Neural cell (in vitro differentiated cells): ENCODE measurements around the gene KRTAP1-5. TPM values are rescaled to one million over a fixed set of nuclear protein-coding genes. Genes with fewer than 3 reads are reported as not detected.

Source experiments
- H2AFZ ChIP-seq: fragments of 200-600, 300-800 bp; sonication (generic), shearing (Covaris generic); 2 replicates; pipeline ENCODE4 v1.6.0; 2014; ENCODE audit warnings: low read depth, mild to moderate bottlenecking, antibody characterized with exemption, low read length, moderate library complexity
- H3F3A ChIP-seq: fragments of 200-600 bp; shearing (Covaris generic); 2 replicates; pipeline ENCODE4 v1.6.1; 2016; ENCODE audit warnings: mild to moderate bottlenecking, moderate library complexity, mixed read lengths, antibody characterized with exemption, low read length; ENCODE audit not compliant: insufficient read depth, poor library complexity, severe bottlenecking
- H3K27ac ChIP-seq: fragments of 200-600, 300-800 bp; sonication (generic), shearing (Covaris generic); 2 replicates; pipeline ENCODE4 v1.5.1; 2014; ENCODE audit warnings: mild to moderate bottlenecking, low read length, moderate library complexity
- H3K27me3 ChIP-seq: fragments of 300-800, 200-600 bp; sonication (generic), shearing (Covaris generic); 2 replicates; pipeline ENCODE4 v1.6.0; 2014; ENCODE audit warnings: mild to moderate bottlenecking, low read depth, low read length, moderate library complexity; ENCODE audit not compliant: insufficient read depth
- H3K36me3 ChIP-seq: fragments of 300-800, 200-600 bp; sonication (generic), shearing (Covaris generic); 2 replicates; pipeline ENCODE4 v1.5.1; 2014; ENCODE audit warnings: mild to moderate bottlenecking, antibody characterized with exemption, low read length, moderate library complexity; ENCODE audit not compliant: insufficient read depth
- H3K4me2 ChIP-seq: fragments of 300-800, 200-600 bp; sonication (generic), shearing (Covaris generic); 2 replicates; pipeline ENCODE4 v1.6.0; 2014; ENCODE audit warnings: mild to moderate bottlenecking, low read length
- H3K4me3 ChIP-seq: fragments of 300-800, 200-600 bp; sonication (generic), shearing (Covaris generic); 2 replicates; pipeline ENCODE4 v1.5.1; 2014; ENCODE audit warnings: mild to moderate bottlenecking, low read length, moderate library complexity
- H3K79me2 ChIP-seq: fragments of 200-600 bp; shearing (Covaris generic); replicated peaks from 2 replicates; pipeline ENCODE4 v1.6.0; 2014; ENCODE audit warnings: mild to moderate bottlenecking, low read length, moderate library complexity; ENCODE audit not compliant: insufficient read depth
- H3K9ac ChIP-seq: fragments of 300-800, 200-600 bp; sonication (generic), shearing (Covaris generic); 2 replicates; pipeline ENCODE4 v1.6.1; 2016; ENCODE audit warnings: mild to moderate bottlenecking, low read length, mixed read lengths
- H3K9me2 ChIP-seq: fragments of 200-600 bp; shearing (Covaris generic); 2 replicates; pipeline ENCODE4 v1.6.1; 2016; ENCODE audit warnings: mild to moderate bottlenecking, low read length, mixed read lengths; ENCODE audit not compliant: insufficient read depth
- H3K9me3 ChIP-seq: fragments of 200-600, 300-800 bp; sonication (generic), shearing (Covaris generic); 2 replicates; pipeline ENCODE4 v1.6.1; 2016; ENCODE audit warnings: mild to moderate bottlenecking, mixed run types, low read length, moderate library complexity, mixed read lengths
- H4K20me1 ChIP-seq: fragments of 200-600 bp; shearing (Covaris generic); 2 replicates; pipeline ENCODE4 v1.6.1; 2016; ENCODE audit warnings: mild to moderate bottlenecking, mixed run types; ENCODE audit not compliant: insufficient read depth
- EP300 ChIP-seq: fragments of 450-650 bp; conservative IDR thresholded peaks from 2 replicates; pipeline ENCODE4 v1.6.1; 2014; ENCODE audit warnings: antibody characterized with exemption, mild to moderate bottlenecking, moderate library complexity; ENCODE audit not compliant: poor library complexity, severe bottlenecking
- EZH2 ChIP-seq: fragments of 200-600, 300-800 bp; shearing (Covaris generic), sonication (generic); IDR thresholded peaks from 2 replicates; pipeline ENCODE4 v1.6.1; 2014; ENCODE audit warnings: antibody characterized with exemption, low read length, borderline replicate concordance, mild to moderate bottlenecking; ENCODE audit not compliant: insufficient read depth, poor library complexity, severe bottlenecking
- MXI1 ChIP-seq: fragments of 450-650 bp; conservative IDR thresholded peaks from 2 replicates; pipeline ENCODE4 v1.6.1; 2014; ENCODE audit warnings: antibody characterized with exemption, mild to moderate bottlenecking; ENCODE audit not compliant: poor library complexity, severe bottlenecking
- POLR2AphosphoS5 ChIP-seq: IDR thresholded peaks from 2 replicates; pipeline ENCODE4 v1.6.1; 2012
- RAD21 ChIP-seq: fragments of 450-650 bp; conservative IDR thresholded peaks from 2 replicates; pipeline ENCODE4 v1.6.1; 2014; ENCODE audit warnings: antibody characterized with exemption, mild to moderate bottlenecking, moderate library complexity
- SMC3 ChIP-seq: fragments of 450-650 bp; conservative IDR thresholded peaks from 2 replicates; pipeline ENCODE4 v1.6.1; 2014; ENCODE audit warnings: antibody characterized with exemption, mild to moderate bottlenecking, moderate library complexity; ENCODE audit not compliant: poor library complexity
- TAF1 ChIP-seq: IDR thresholded peaks from 2 replicates; pipeline ENCODE4 v1.6.1; 2012; ENCODE audit warnings: low read depth
- polyA plus RNA-seq: library from polyadenylated mRNA; depleted of rRNA; stranded (reverse); fragments of >200 nt; gene quantifications from 2 replicates; pipeline ENCODE4 v1.2.3, GENCODE V29; 2014
- TF ChIP-seq, protein P1 (sequence below): IDR thresholded peaks from 2 replicates; pipeline ENCODE4 v1.6.1; 2012; ENCODE audit warnings: borderline replicate concordance
- TF ChIP-seq, protein P2 (sequence below): fragments of 450-650 bp; IDR thresholded peaks from 2 replicates; pipeline ENCODE4 v1.5.1; 2014; ENCODE audit warnings: antibody characterized with exemption, mild to moderate bottlenecking, moderate library complexity; ENCODE audit not compliant: poor library complexity, severe bottlenecking

Gene KRTAP1-5
- polyA plus RNA-seq, 1 donor from 2014 or later, result not detected

DNA sequence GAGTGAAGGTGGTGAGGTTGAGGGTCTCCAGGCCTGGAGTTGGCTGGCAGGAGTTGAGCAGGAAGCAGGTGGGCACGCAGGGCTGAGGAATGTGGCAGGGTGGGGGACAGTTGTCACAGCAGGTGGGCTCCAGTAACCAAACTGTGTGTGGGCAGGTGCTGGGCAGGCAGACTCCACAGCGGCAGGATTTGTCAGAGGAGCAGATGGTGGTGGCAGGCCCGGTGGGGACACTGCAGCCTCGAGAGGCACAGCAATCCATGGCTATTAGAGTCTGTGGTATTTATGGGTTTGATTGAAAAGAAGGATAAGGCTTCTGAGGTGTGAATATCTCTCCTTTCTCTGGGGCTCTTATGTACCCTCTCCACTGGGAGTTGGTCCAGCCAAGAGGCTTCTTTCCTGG is 33.2 kb downstream of the KRTAP1-5 start, which contains the start of gene KRTAP3-3:
KRTAP3-3 (minus strand) TSS at position 326 of the 400 bp plus-strand sequence; CDS start at position 259, 67 bp downstream.
- Histone ChIP-seq H3K4me2 (no peak within 1 kb of the TSS), H4K20me1 (no peaks in the 10 kb centered on the region), H3K4me3 (no peak within 1 kb of the TSS), H3F3A (no peaks in the 10 kb centered on the region), H3K9me3 (no peaks in the 10 kb centered on the region), H3K27ac (no peak within 1 kb of the TSS), H2AFZ (no peak within 1 kb of the TSS), H3K27me3 (no peaks in the 10 kb centered on the region), H3K9ac (no peak within 1 kb of the TSS), H3K79me2 (no peaks in the 10 kb centered on the region), H3K36me3 (no peaks in the 10 kb centered on the region), H3K9me2 (no peaks in the 10 kb centered on the region)
- TF ChIP-seq POLR2AphosphoS5, result no peak
- TF ChIP-seq TAF1, result no peak
- TF ChIP-seq SMC3, result no peak
- TF ChIP-seq, protein P1, sequence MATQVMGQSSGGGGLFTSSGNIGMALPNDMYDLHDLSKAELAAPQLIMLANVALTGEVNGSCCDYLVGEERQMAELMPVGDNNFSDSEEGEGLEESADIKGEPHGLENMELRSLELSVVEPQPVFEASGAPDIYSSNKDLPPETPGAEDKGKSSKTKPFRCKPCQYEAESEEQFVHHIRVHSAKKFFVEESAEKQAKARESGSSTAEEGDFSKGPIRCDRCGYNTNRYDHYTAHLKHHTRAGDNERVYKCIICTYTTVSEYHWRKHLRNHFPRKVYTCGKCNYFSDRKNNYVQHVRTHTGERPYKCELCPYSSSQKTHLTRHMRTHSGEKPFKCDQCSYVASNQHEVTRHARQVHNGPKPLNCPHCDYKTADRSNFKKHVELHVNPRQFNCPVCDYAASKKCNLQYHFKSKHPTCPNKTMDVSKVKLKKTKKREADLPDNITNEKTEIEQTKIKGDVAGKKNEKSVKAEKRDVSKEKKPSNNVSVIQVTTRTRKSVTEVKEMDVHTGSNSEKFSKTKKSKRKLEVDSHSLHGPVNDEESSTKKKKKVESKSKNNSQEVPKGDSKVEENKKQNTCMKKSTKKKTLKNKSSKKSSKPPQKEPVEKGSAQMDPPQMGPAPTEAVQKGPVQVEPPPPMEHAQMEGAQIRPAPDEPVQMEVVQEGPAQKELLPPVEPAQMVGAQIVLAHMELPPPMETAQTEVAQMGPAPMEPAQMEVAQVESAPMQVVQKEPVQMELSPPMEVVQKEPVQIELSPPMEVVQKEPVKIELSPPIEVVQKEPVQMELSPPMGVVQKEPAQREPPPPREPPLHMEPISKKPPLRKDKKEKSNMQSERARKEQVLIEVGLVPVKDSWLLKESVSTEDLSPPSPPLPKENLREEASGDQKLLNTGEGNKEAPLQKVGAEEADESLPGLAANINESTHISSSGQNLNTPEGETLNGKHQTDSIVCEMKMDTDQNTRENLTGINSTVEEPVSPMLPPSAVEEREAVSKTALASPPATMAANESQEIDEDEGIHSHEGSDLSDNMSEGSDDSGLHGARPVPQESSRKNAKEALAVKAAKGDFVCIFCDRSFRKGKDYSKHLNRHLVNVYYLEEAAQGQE, result no peak
- no peak for TF ChIP-seq MXI1
- no peak for TF ChIP-seq EZH2
- TF ChIP-seq EP300, result no peak
- TF ChIP-seq, protein P2, sequence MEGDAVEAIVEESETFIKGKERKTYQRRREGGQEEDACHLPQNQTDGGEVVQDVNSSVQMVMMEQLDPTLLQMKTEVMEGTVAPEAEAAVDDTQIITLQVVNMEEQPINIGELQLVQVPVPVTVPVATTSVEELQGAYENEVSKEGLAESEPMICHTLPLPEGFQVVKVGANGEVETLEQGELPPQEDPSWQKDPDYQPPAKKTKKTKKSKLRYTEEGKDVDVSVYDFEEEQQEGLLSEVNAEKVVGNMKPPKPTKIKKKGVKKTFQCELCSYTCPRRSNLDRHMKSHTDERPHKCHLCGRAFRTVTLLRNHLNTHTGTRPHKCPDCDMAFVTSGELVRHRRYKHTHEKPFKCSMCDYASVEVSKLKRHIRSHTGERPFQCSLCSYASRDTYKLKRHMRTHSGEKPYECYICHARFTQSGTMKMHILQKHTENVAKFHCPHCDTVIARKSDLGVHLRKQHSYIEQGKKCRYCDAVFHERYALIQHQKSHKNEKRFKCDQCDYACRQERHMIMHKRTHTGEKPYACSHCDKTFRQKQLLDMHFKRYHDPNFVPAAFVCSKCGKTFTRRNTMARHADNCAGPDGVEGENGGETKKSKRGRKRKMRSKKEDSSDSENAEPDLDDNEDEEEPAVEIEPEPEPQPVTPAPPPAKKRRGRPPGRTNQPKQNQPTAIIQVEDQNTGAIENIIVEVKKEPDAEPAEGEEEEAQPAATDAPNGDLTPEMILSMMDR, result no peak
- TF ChIP-seq RAD21, result no peak

DNA sequence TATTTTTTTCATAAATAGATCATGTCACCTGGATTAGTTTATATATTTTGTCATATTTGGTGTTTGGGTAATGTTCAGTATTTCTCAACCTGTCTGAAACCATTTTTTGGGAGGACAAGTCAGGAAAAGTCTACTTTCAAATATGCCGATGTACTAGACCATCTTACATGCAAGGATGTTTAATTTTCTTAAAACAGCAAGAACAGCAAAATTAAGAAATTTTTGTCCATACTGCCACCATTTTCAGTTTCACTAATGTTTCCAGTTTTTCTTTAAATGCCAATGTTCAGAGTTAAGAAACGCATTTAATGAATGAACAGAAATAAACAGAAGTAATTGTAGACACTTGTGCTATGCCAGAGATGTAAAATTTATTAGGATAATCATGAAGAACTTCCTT is 33.9 kb downstream of the KRTAP1-5 start:
- no peak overlapping the region for H3K9ac ChIP-seq
- TF ChIP-seq MXI1 (no peak), RAD21 (no peak)
- H3K36me3 ChIP-seq, result no peaks in the 10 kb centered on the region
- no peak overlapping the region for H3K27ac ChIP-seq
- H3K79me2 ChIP-seq, result no peaks in the 10 kb centered on the region
- no peaks in the 10 kb centered on the region for H3K9me3 ChIP-seq
- H2AFZ ChIP-seq, result no peak overlapping the region
- no peaks in the 10 kb centered on the region for H3F3A ChIP-seq
- H3K27me3 ChIP-seq, result no peaks in the 10 kb centered on the region
- no peak overlapping the region for H3K4me3 ChIP-seq
- no peaks in the 10 kb centered on the region for H3K9me2 ChIP-seq
- H4K20me1 ChIP-seq, result no peaks in the 10 kb centered on the region
- H3K4me2 ChIP-seq, result no peak overlapping the region

DNA sequence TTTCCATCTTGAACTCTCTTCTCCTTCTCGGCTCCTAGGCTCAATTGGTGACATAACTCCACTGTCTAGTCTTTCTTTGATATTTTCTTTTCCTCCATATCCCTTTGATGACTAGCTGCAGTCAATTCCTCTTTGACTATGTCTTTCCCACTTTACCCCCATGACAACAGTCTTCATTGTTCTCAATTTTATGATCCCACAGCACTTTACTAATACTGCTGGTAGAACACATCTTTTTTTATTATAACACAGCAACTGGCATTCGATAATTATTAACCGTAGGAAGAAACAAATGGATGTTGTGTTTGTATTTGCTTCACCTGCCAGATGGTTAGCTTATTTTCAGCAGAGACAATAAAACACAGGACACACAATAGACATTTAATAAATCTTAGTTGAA is 34.3 kb downstream of the KRTAP1-5 start:
- Histone ChIP-seq H3K4me3 (no peak overlapping the region), H3K4me2 (no peak overlapping the region), H3K9me3 (no peaks in the 10 kb centered on the region), H2AFZ (no peak overlapping the region), H3K9me2 (no peaks in the 10 kb centered on the region), H3K27ac (no peak overlapping the region), H3K27me3 (no peaks in the 10 kb centered on the region), H4K20me1 (no peaks in the 10 kb centered on the region), H3K9ac (no peak overlapping the region), H3F3A (no peaks in the 10 kb centered on the region), H3K36me3 (no peaks in the 10 kb centered on the region), H3K79me2 (no peaks in the 10 kb centered on the region)
- TF ChIP-seq RAD21, result no peak
